HEK293 (cell line): ENCODE results near the gene MRPL30.

Source experiments
- ATF2 ChIP-seq: fragments of 450-650 bp; formaldehyde crosslinking; IDR thresholded peaks from 2 replicates; pipeline ENCODE4 v1.5.1; 2016; ENCODE audit warnings: missing biosample characterization, missing genetic modification characterization, low read depth
- BCL11B ChIP-seq: fragments of 450-650 bp; formaldehyde crosslinking; IDR thresholded peaks from 2 replicates; pipeline ENCODE4 v1.5.1; 2016; ENCODE audit warnings: low read depth, missing biosample characterization, missing genetic modification characterization
- GLIS1 ChIP-seq: fragments of 450-650 bp; formaldehyde crosslinking; IDR thresholded peaks from 2 replicates; pipeline ENCODE4 v1.5.1; 2016; ENCODE audit warnings: missing biosample characterization, missing genetic modification characterization
- GLIS2 ChIP-seq: fragments of 450-650 bp; formaldehyde crosslinking; IDR thresholded peaks from 2 replicates; pipeline ENCODE4 v1.5.1; 2016; ENCODE audit warnings: missing biosample characterization, missing genetic modification characterization
- HOXC10 ChIP-seq: sonication (generic); formaldehyde crosslinking; IDR thresholded peaks from 2 replicates; pipeline ENCODE4 v1.8.1; 2023; ENCODE audit warnings: mild to moderate bottlenecking, missing genetic modification reagents
- IKZF3 ChIP-seq: fragments of 450-650 bp; IDR thresholded peaks from 2 replicates; pipeline ENCODE4 v1.5.0; 2018; ENCODE audit warnings: missing biosample characterization, mild to moderate bottlenecking, missing genetic modification characterization, moderate library complexity
- RBAK ChIP-seq: fragments of 450-650 bp; formaldehyde crosslinking; IDR thresholded peaks from 2 replicates; pipeline ENCODE4 v1.5.1; 2016; ENCODE audit warnings: missing biosample characterization, missing genetic modification characterization
- SCRT1 ChIP-seq: fragments of 450-650 bp; formaldehyde crosslinking; IDR thresholded peaks from 2 replicates; pipeline ENCODE4 v1.5.1; 2016; ENCODE audit warnings: missing biosample characterization, missing genetic modification characterization, borderline replicate concordance
- SCRT2 ChIP-seq: fragments of 450-650 bp; formaldehyde crosslinking; IDR thresholded peaks from 2 replicates; pipeline ENCODE4 v1.5.1; 2016; ENCODE audit warnings: missing biosample characterization, missing genetic modification characterization
- WT1 ChIP-seq: fragments of 450-650 bp; formaldehyde crosslinking; IDR thresholded peaks from 2 replicates; pipeline ENCODE4 v1.5.1; 2016; ENCODE audit warnings: missing biosample characterization, missing genetic modification characterization
- ZBTB21 ChIP-seq: fragments of 450-650 bp; formaldehyde crosslinking; IDR thresholded peaks from 2 replicates; pipeline ENCODE4 v1.5.1; 2017; ENCODE audit warnings: missing biosample characterization, missing genetic modification characterization
- ZFP37 ChIP-seq: fragments of 450-650 bp; formaldehyde crosslinking; IDR thresholded peaks from 2 replicates; pipeline ENCODE4 v1.5.1; 2016; ENCODE audit warnings: missing biosample characterization, missing genetic modification characterization
- ZNF133 ChIP-seq: fragments of 450-650 bp; formaldehyde crosslinking; IDR thresholded peaks from 2 replicates; pipeline ENCODE4 v1.5.1; 2016; ENCODE audit warnings: missing biosample characterization, missing genetic modification characterization
- ZNF169 ChIP-seq: fragments of 450-650 bp; formaldehyde crosslinking; IDR thresholded peaks from 2 replicates; pipeline ENCODE4 v1.5.1; 2016; ENCODE audit warnings: missing biosample characterization, missing genetic modification characterization
- ZNF175 ChIP-seq: fragments of 450-650 bp; formaldehyde crosslinking; IDR thresholded peaks from 2 replicates; pipeline ENCODE4 v1.5.1; 2016; ENCODE audit warnings: missing biosample characterization, missing genetic modification characterization
- ZNF184 ChIP-seq: fragments of 450-650 bp; IDR thresholded peaks from 2 replicates; pipeline ENCODE4 v1.5.1; 2018; ENCODE audit warnings: missing biosample characterization, mild to moderate bottlenecking, missing genetic modification characterization
- ZNF211 ChIP-seq: fragments of 450-650 bp; formaldehyde crosslinking; IDR thresholded peaks from 2 replicates; pipeline ENCODE4 v1.5.1; 2016; ENCODE audit warnings: low read depth, missing biosample characterization, missing genetic modification characterization
- ZNF214 ChIP-seq: fragments of 450-650 bp; formaldehyde crosslinking; IDR thresholded peaks from 2 replicates; pipeline ENCODE4 v1.5.1; 2017; ENCODE audit warnings: missing biosample characterization, mild to moderate bottlenecking, missing genetic modification characterization, borderline replicate concordance
- ZNF221 ChIP-seq: fragments of 450-650 bp; formaldehyde crosslinking; IDR thresholded peaks from 2 replicates; pipeline ENCODE4 v1.5.1; 2017; ENCODE audit warnings: missing biosample characterization, missing genetic modification characterization, borderline replicate concordance
- ZNF274 ChIP-seq, 2 experiments: fragments of 200-500 bp in 1 of 2; fragments of 450-650 bp in 1 of 2; sonication (Bioruptor generic) in 1 of 2; formaldehyde crosslinking in 1 of 2; IDR thresholded peaks; 2 replicates each; pipeline versions ENCODE4 v1.5.1 to v1.6.1; 2014 to 2016; ENCODE audit warnings: borderline replicate concordance in 1 of 2, inconsistent platforms in 1 of 2, low read length in 1 of 2, missing biosample characterization in 1 of 2, missing genetic modification characterization in 1 of 2
- ZNF335 ChIP-seq: fragments of 450-650 bp; formaldehyde crosslinking; conservative IDR thresholded peaks from 2 replicates; pipeline ENCODE4 v1.5.1; 2016; ENCODE audit warnings: missing biosample characterization, missing genetic modification characterization
- ZNF354C ChIP-seq: fragments of 450-650 bp; formaldehyde crosslinking; IDR thresholded peaks from 2 replicates; pipeline ENCODE4 v1.5.1; 2016; ENCODE audit warnings: missing biosample characterization, missing genetic modification characterization, low read depth, borderline replicate concordance
- ZNF366 ChIP-seq: fragments of 450-650 bp; formaldehyde crosslinking; conservative IDR thresholded peaks from 2 replicates; pipeline ENCODE4 v1.5.1; 2016; ENCODE audit warnings: missing biosample characterization, missing genetic modification characterization
- ZNF521 ChIP-seq: fragments of 450-650 bp; formaldehyde crosslinking; IDR thresholded peaks from 2 replicates; pipeline ENCODE4 v1.5.1; 2017; ENCODE audit warnings: missing biosample characterization, mild to moderate bottlenecking, missing genetic modification characterization
- ZNF530 ChIP-seq: fragments of 450-650 bp; formaldehyde crosslinking; IDR thresholded peaks from 2 replicates; pipeline ENCODE4 v1.5.1; 2016; ENCODE audit warnings: low read depth, missing biosample characterization, missing genetic modification characterization
- ZNF558 ChIP-seq: fragments of 450-650 bp; formaldehyde crosslinking; IDR thresholded peaks from 2 replicates; pipeline ENCODE4 v1.5.1; 2016; ENCODE audit warnings: missing biosample characterization, missing genetic modification characterization
- ZNF585B ChIP-seq: fragments of 450-650 bp; formaldehyde crosslinking; IDR thresholded peaks from 2 replicates; pipeline ENCODE4 v1.5.1; 2016; ENCODE audit warnings: missing biosample characterization, missing genetic modification characterization
- ZNF596 ChIP-seq: fragments of 450-650 bp; IDR thresholded peaks from 2 replicates; pipeline ENCODE4 v1.5.0; 2018; ENCODE audit warnings: missing biosample characterization, mild to moderate bottlenecking, missing genetic modification characterization, moderate library complexity
- ZNF600 ChIP-seq: fragments of 450-650 bp; formaldehyde crosslinking; IDR thresholded peaks from 2 replicates; pipeline ENCODE4 v1.5.1; 2016; ENCODE audit warnings: missing biosample characterization, missing genetic modification characterization
- ZNF621 ChIP-seq: fragments of 450-650 bp; formaldehyde crosslinking; IDR thresholded peaks from 2 replicates; pipeline ENCODE4 v1.5.1; 2017; ENCODE audit warnings: missing biosample characterization, missing genetic modification characterization
- ZNF658 ChIP-seq: fragments of 450-650 bp; formaldehyde crosslinking; IDR thresholded peaks from 2 replicates; pipeline ENCODE4; 2016; ENCODE audit warnings: missing biosample characterization, missing genetic modification characterization
- ZNF664 ChIP-seq: fragments of 450-650 bp; formaldehyde crosslinking; IDR thresholded peaks from 2 replicates; pipeline ENCODE4 v1.5.1; 2016; ENCODE audit warnings: missing biosample characterization, missing genetic modification characterization
- ZNF701 ChIP-seq: fragments of 450-650 bp; formaldehyde crosslinking; IDR thresholded peaks from 2 replicates; pipeline ENCODE4 v1.5.1; 2016; ENCODE audit warnings: missing biosample characterization, missing genetic modification characterization
- ZNF830 ChIP-seq: fragments of 450-650 bp; IDR thresholded peaks from 2 replicates; pipeline ENCODE4 v1.5.0; 2018; ENCODE audit warnings: missing biosample characterization, missing genetic modification characterization, low read depth, mild to moderate bottlenecking, moderate library complexity
- ZSCAN16 ChIP-seq: fragments of 450-650 bp; formaldehyde crosslinking; IDR thresholded peaks from 2 replicates; pipeline ENCODE4 v1.5.1; 2016; ENCODE audit warnings: missing biosample characterization, missing genetic modification characterization
- ZSCAN30 ChIP-seq: fragments of 450-650 bp; IDR thresholded peaks from 2 replicates; pipeline ENCODE4 v1.5.1; 2018; ENCODE audit warnings: missing biosample characterization, mild to moderate bottlenecking, missing genetic modification characterization, moderate library complexity
- TF ChIP-seq, protein P1 (sequence below): fragments of 450-650 bp; formaldehyde crosslinking; IDR thresholded peaks from 2 replicates; pipeline ENCODE4 v1.5.1; 2016; ENCODE audit warnings: missing biosample characterization, missing genetic modification characterization
- TF ChIP-seq, protein P2 (sequence below): fragments of 450-650 bp; IDR thresholded peaks from 2 replicates; pipeline ENCODE4 v1.5.1; 2018; ENCODE audit warnings: missing biosample characterization, mild to moderate bottlenecking, missing genetic modification characterization

MRPL30 gene

GRCh38 chr2:99180755-99181623 lies at the start of gene MRPL30, which contains the start of gene MITD1 (continued):
- no peak for TF ChIP-seq SCRT1 (tag by site-specific recombination)
- 0 out of 2 replicates have a peak, but pooled peaks have one; percentile 14 for TF ChIP-seq GLIS1 (tag by site-specific recombination)
- no peak for TF ChIP-seq ZNF221
- TF ChIP-seq ZBTB21 = peak; percentile 73
- TF ChIP-seq ZNF658 = no peak
- TF ChIP-seq ZNF585B (tag by site-specific recombination) = no peak
- TF ChIP-seq, protein P1, sequence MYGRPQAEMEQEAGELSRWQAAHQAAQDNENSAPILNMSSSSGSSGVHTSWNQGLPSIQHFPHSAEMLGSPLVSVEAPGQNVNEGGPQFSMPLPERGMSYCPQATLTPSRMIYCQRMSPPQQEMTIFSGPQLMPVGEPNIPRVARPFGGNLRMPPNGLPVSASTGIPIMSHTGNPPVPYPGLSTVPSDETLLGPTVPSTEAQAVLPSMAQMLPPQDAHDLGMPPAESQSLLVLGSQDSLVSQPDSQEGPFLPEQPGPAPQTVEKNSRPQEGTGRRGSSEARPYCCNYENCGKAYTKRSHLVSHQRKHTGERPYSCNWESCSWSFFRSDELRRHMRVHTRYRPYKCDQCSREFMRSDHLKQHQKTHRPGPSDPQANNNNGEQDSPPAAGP (tag by site-specific recombination) = peak; percentile 85
- TF ChIP-seq IKZF3 (tag by site-specific recombination) = no peak; the same call in 1 of the 2 replicates
- TF ChIP-seq BCL11B (tag by site-specific recombination) = no peak
- TF ChIP-seq ZNF596 (tag by site-specific recombination) = no peak
- TF ChIP-seq ZNF558 (tag by site-specific recombination) = peak; percentile 70; the same call in 1 of the 2 replicates
- no peak for TF ChIP-seq ZNF175
- TF ChIP-seq GLIS2 (tag by site-specific recombination) = no peak
- peak; percentile 75; the same call in 1 of the 2 replicates for TF ChIP-seq ZFP37
- peak; percentile 82 for TF ChIP-seq ZNF664 (tag by site-specific recombination)
- TF ChIP-seq ZNF133 (tag by site-specific recombination) = no peak
- no peak for TF ChIP-seq ZNF169 (tag by site-specific recombination)
- TF ChIP-seq ZNF701 (tag by site-specific recombination) = no peak
- no peak for TF ChIP-seq ZNF830
- TF ChIP-seq ZNF214 = no peak
- TF ChIP-seq ZNF354C (tag by site-specific recombination) = no peak
- peak; percentile 83 for TF ChIP-seq ZNF600 (tag by site-specific recombination)
- no peak for TF ChIP-seq ZNF530 (tag by site-specific recombination)
- peak; percentile 89 for TF ChIP-seq ZNF335
- TF ChIP-seq ZNF366 (tag by site-specific recombination) = no peak; the same call in 1 of the 2 replicates
- TF ChIP-seq ZSCAN30 (tag by site-specific recombination) = peak; percentile 63
- no peak; the same call in 1 of the 2 replicates for TF ChIP-seq ZNF184 (tag by site-specific recombination)
- no peak for TF ChIP-seq ZNF274 (IDR thresholded peaks at IDR 0.05; ENCODE audit: low read length)
- TF ChIP-seq ZNF274 (tag by site-specific recombination; IDR thresholded peaks at IDR 0.05; ENCODE audit: borderline replicate concordance) = no peak
- no peak for TF ChIP-seq ZSCAN16 (tag by site-specific recombination)
- TF ChIP-seq, protein P2, sequence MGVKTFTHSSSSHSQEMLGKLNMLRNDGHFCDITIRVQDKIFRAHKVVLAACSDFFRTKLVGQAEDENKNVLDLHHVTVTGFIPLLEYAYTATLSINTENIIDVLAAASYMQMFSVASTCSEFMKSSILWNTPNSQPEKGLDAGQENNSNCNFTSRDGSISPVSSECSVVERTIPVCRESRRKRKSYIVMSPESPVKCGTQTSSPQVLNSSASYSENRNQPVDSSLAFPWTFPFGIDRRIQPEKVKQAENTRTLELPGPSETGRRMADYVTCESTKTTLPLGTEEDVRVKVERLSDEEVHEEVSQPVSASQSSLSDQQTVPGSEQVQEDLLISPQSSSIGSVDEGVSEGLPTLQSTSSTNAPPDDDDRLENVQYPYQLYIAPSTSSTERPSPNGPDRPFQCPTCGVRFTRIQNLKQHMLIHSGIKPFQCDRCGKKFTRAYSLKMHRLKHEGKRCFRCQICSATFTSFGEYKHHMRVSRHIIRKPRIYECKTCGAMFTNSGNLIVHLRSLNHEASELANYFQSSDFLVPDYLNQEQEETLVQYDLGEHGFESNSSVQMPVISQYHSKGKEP (tag by site-specific recombination) = peak; percentile 67; the same call in 1 of the 2 replicates
- no peak for TF ChIP-seq WT1 (tag by site-specific recombination)
- no peak for TF ChIP-seq ZNF621 (tag by site-specific recombination)
- no peak for TF ChIP-seq ZNF521
- no peak for TF ChIP-seq HOXC10
- no peak for TF ChIP-seq ATF2
- TF ChIP-seq ZNF211 (tag by site-specific recombination) = no peak
- TF ChIP-seq SCRT2 = peak; percentile 40; the same call in 1 of the 2 replicates
- TF ChIP-seq RBAK = no peak
